Fibroblast of skin of right biceps (primary cell): ENCODE results near the gene SLC66A1.

Experiments
- DNase-seq: peaks from one replicate; pipeline ENCODE4 v3.0.0-alpha.2; 2013

Gene SLC66A1

DNA sequence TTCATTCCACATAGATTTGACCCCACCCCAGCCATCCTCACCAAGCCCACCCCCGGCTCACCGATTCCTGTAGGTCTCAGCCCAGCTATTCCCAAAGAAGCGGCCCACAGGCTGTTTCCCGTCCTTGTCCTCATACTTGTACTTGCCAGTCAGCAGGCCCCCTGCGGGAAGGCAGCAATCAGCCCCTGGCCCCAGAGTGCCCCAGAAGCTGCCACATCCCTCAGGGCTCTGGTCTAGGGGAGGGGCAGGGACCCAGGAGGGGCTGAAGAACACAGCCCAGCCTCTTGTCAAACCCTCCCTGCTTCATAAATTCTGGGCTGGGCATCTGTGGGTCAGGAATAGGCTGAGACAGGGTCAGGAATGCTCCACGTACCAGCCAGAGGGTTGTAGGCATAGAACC, 5.2 kb upstream of the SLC66A1 start:
- no peak for DNase-seq

DNA sequence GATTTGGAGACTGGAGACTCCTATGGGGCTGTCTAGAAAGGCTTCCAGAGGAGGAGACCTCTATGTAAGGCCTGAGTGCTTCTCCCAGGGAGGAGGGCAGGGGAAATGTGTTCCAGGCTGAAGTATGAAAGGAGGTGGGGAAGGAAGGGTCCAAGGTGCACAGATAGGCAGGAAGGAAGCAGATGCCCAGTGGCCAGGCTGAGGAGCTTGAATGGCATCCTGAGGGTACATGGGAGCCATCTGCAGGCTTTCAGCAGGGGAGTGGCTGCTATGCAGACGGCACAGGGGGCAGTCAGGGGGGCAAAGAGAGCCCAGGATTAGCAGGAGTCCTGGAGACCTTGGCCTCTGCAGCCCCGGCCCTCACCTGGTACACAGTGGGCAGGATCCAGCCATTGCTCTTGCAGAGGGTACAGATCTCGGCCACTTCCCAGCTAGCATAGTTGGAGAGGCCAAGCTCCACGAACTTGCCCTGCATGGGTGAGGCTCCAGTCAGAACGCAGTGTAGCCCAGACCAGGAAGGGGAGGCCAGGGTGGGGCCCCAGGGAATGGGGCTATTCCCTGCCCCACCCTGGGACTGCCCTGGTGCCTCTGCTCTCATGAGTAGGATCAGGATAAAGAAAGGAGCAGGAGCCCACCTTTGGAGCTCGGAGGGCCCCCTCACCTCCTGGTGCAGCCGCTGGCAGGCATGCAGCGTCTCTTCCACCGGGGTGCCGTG, 4.2 kb upstream of the SLC66A1 start:
- no peak for DNase-seq

DNA sequence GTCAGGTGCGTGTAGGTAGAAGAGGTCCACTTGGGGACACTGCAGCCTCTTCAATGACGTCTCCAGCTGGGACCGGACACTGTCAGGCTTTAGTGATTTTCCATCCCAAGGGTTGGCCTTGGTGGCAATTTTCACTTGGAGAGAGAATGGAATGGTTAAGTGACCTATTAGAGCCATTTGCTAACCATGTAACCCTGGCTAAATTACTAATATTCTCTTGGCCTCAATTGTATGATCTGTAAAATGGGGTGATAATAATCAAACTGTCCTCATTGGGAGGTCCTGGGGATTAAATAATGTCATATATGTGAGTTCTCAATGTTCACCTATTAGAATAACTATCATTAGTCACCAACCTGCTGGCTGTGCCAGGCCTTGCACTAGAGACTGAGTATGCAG, 3.6 kb upstream of the SLC66A1 start:
- no peak for DNase-seq

DNA sequence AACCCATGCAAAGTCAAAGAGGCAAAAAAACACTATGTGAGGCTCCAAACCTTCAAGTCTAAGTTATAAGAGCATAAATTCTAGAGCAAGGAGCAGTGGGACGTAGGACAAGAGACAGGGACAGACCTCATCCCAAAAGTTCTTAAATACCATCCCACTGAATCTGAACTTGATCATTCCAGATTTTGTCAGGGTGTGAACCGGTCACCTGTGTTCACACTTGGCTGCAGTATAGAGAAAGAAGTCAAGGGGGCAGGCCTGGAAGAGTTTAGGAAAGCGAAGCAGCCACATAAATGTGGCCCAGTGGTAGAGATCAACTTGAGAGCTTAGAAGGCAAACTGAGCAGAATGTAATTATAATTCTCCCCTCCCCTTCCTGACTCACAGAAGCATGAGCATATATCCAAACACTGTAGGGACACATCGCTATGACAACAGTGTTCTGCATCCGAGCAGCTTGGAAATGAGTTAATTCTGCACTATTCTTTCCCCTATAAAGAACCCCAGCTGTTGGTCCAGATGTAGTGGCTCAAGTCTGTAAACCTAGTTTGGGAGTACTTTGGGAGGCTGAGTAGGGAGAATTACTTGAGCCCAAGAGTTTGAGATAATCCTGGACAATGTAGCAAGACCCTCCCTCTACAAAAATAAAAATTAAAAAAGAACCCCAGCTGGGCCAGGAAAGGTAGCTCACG, 2.9 kb upstream of the SLC66A1 start:
- DNase-seq = peak; percentile 74

DNA sequence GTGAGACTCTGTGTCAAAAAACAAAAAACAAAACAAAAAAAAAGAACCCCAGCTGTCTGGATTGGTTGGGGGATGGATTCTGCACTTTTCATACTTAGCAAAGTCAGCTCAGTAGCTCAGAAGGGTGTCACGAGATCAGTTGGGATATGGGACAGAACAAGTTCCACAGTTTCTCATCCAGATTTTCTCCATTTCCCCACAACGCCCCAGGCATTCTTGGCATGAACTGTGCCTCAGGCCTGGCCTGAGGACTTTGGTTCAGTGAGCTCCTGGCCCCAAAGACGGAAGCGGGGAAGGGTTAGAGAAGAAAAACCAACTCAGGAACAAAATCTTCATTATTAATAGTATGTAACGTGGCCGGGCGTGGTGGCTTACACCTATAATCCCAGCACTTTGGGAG, 2.1 kb upstream of the SLC66A1 start:
- no peak for DNase-seq

DNA sequence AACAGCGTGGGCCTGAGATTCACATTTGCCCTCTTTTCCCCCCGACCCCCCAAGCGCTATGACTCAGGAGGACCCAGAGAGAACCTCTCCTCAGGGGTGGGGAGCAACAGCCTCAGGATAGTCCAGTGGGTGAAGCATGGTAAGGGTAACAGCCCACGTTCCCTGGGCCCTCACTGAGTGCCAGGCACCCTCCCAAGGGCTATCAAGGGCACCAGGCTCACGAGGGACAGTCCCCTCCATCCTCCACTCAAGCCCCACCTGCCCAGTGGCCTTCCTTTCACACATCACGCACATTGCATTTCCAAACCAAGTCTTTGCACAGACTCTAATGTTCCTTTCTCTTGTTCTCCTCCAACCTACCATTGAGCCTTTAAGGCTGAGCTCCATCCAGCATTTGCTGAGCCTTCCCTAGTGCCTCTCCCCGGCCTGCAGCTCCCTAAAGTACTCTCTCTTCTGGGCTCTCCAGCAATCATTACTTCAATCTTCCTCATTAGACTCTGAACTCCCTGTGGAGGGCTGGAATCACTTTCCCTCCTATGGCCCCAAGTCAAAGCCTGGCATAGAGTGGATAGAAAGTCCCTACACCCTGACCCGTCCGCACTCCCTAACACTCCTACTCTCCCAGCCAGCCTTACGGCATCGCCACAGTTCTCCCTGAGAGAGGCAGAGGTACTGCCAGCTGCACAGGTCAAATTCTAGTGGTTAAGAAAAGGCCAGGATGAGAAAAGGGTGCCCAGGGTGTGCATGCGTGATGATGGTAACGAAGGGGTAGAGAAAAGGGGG, 1.2 kb upstream of the SLC66A1 start:
- DNase-seq = no peak

DNA sequence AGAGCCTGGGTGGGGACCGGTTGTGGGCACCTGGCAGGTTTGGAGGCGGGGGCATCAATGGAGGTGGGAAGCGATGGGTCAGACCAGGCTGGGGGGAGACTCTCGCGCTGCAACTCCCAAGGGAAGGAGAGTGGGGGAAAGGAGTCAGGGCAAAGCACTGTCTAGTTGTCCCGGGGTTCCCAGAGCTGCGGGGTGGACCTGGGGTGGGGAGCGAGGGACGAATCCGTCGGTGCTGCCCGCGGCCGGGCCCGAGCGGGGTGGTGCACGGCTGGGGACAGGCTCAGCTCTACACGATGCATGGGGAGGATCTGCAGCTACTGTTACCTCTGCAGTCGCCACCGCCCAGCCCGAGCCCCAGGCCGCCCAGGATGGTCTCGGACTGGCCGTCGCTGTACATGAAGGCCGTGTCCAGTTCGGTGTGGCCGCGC, 609 bp upstream of the SLC66A1 start:
- no peak for DNase-seq

DNA sequence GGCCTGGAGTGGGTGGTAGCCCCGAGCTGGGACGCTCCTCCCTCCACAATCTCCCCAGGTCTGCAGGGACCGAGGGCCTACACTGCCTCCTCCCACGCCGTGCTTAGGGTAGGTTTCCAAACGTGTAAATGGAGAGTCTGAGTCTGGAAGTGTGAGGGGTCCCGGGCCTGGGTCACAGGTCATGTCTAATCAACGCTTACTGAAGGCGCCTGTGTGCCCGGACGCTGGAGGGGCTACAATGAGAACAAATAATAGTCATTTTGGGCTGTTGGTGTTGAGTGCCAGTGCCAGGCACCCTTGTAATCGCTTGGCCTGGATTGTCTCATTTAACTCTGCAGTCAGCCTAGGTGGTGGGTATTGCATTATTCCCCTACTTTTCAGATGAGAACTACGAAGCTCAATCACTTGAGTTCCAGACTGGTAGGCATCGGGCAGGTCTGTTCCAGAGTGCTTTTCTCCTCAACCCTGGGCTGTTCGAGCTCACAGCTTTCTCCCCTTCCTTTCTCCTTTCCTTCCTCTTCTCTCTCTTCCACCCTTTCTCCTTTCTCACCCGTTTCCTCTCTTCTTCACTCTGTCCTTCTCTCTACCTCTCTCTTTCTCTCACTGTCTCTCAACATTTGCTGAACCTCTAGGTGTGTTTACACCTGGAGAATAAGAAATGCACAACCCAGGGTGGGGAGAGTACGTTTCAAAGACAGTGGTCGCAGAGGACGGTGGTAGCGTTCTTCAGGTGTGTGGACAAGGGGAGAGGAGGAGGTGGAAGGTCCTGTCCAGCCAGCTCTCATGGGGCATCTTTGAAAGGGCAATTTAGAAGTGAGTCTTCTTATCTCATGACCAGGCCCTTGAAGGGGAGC, 883 bp downstream of the SLC66A1 start:
- no peak for DNase-seq

DNA sequence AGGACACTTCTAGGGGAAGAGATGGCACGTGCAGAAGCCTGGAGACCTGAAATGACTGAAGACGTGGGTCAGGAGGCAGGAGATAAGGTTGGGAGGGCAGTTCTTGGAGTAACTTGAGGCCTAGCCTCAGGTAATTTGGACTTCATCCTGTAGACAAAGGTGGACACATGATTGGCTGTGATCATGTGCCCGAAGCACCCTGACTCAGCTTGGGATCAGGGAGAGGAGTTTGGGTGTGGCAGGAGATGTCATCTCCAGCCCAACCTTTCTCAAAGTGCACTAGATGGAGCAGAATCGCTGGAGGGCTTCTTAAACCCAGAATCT, 1.5 kb downstream of the SLC66A1 start:
- no peak for DNase-seq

DNA sequence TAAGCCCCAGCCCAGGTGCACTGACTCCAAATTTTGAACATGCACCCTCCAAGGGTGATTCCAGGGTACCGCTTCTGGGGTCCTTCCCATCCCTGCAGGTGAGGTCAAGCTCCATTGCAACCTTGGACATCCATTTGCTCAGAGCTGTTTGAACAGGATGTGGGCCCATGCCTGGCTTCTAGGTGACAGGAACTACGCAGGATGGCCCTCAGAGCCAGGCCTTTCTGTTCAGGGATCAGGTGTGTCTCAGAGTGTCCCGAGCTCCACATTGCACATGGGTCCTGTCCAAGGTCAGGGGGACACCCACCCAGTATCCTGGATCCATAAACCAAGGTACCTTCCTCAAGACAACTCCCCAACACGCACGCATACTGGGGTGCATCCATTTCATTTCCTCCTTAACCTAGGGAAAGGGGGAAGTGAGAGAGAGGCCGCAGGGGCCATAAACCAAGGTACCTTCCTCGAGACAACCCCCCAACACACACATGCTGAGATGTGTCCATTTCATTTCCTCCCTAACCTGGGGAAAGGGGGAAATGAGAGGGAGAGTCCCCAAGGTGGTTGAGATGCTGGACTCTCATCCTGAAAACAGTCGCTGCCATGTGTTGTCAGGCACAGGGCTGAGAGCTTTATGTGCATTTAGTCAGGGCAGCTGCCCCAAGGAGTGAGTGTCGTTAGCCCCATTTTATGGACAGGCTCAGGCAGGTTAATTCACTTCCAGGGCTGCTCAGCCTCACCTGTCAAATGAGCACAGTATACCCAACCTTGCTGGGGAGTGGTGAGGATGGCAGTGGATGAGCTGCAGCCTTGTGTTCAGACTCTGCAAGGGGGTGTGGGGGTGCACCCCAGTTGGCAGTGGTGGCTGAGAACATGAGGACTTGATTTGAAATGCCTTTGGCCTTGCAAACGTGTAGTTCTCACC, 2.1 kb downstream of the SLC66A1 start:
- DNase-seq = no peak

DNA sequence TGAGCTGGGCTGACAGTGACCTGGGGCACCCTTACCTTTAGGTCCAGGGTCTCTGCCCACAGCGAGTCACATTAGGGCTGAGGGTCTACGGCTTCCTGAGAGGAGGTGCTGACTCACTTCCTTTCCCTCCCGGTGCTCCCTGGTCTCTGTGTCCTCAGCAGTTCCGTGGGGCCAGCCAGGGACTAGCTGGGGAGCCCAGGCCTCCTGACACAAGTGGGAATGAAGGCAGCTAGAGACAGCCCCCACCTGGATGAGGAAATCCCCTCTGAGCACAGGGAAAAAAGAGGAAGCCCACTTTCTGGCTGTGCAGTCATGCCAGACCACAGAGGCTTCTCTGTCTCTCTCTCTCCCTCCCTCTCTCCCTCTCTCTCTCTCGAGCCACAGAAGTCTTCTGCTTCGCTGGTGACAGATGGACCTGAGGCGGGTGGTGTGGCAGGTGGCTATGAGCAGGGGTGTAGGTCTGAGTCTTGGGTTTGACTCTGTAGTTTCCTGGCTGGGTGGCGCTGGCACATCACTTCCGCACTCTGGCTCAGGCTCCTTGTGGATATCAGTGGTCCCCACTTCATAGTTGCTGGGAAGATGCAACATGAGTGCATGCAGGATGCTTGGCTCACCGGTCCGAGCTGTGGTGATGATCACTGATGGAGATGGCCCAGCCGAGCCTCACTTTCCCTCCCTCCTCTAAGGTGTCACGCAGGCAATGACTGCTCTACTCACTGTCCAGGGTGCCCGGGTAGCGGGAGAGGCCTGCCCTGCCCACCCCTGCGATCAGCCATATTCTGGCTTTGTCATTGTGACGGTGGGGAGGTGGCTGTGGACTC, 3.5 kb downstream of the SLC66A1 start:
- DNase-seq = peak; percentile 68

DNA sequence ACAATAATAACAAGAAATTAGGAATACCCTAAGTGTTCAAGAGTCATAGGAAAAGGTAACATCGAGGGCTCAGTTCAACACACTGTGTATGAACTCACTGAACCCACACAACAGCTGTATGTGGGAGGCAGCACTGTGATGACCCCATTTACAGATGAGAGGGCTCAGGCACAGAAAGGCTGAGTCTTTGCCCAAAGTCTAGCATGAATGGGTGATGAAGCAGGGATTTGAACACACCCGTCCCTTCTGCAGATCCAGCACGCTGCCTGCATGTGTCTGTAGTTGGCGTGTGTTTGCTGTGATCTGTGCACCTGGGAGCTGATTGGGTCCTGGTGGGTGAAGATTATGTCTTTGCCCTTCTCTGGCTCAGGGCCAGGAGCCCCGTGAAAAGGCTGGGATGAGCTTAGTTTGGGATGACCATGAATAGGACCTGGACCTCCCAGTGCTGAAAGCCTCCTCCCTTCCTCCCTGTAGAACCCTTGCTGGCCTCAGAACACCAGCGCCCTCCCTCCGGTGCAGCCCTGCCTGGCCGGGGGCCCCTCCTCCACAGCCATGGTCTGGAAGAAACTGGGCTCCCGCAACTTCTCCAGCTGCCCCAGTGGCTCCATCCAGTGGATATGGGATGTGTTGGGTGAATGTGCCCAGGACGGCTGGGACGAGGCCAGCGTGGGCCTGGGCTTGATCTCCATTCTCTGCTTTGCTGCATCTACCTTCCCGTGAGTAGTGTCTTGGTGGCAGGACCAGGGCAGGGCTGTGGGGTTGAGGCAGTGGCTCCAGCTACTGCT, 5.2 kb downstream of the SLC66A1 start:
- DNase-seq = no peak

DNA sequence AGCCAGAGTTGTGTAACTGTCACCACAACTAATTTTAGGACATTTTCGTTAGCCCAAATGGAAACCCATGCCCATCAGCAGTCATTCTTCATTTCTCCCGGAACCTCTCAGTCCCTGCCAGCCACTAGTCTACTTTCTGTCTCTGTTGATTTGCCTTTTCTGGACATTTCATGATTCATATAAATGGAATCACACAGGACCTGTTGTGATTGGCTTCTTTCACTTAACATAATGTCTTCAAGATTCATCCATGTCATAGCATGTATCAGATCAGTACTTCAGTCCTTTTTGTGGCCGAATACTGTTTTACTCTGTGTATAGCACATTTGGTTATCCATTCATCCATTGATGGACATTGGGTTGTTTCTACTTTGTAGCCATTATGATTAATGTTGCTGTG, 7.1 kb downstream of the SLC66A1 start:
- DNase-seq = peak; percentile 24

DNA sequence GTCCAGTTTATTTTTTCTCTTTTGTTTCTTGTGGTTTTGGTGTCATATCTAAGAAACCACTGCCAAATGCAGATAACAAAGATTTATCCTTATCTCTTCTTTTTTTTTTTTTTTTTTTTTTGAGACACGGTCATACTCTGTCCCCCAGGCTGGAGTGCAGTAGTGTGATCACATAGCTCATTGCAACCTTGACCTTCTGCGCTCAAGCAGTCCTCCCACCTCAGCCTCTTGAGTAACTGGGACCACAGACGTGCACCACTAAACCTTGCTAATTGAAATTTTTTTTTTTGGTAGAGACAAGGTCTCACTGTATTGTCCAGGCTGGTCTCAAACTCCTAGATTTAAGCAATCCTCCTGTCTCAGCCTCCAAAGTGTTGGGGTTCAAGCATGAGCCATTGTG, 8.9 kb downstream of the SLC66A1 start:
- no peak for DNase-seq

DNA sequence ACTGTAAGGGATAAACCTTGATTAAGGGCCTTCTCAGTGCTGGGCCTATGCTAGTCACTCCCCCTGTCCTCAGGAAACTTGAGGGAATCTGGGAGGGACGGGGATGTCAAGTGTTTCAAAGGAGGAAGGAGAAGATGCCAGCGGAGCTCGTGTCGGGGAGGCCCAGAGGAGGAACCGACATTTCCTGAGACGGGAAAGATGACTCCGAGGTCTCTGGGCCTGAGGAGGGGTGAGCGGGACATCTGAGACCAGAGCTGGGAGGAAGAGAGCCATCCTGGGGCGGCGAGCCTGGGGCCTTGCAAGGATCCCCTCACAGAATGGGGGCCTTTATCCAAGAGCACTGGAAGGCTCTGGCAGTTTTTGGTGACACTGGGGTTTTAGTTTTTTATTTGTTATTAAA, 10.4 kb downstream of the SLC66A1 start:
- no peak for DNase-seq

DNA sequence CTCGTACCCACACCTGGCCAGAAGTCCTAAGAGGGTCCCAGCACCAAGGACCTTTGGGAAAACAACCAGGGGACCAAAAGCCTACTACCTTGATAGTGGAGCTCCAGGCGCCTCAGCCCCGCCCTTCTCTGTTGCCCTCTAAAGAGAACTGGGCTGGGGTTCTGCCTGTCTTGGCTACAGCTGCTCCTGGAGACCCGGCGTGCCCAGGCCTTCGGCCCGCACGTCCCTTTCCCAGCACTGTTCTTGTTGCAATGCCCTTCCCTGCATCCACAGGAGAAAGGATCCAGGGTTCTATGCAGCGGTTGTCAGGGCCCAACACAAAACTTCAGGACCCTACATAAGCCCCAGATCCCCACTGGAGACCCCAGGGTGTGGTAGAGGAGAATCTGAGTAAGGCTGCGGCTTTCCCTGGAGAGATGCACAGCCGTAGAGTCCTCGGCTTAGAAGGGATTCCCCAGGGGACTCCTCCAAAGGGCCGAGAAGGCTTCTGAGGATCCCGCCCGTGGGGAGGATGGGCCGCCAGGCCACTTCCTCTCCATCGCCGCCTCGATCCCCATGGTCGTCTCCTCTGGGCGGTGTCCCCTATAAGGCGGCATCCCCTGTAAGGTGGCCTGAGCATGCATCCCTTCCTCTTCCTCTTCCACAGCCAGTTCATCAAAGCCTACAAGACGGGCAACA, 12.0 kb downstream of the SLC66A1 start:
- no peak for DNase-seq

DNA sequence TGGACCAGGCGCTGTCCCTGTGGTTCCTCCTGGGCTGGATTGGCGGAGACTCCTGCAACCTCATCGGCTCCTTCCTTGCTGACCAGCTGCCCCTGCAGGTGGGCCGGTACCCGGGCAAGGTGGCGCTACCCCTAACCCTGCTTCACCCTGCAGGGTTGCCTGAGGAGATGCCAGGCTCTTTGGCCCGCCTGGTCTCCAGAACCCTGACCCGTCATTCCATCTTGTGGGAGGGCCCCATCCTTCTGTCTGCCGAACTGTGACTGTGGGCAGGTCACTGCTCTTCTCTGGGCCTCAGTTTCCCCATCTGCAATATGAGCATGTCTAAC, 12.5 kb downstream of the SLC66A1 start:
- no peak for DNase-seq

DNA sequence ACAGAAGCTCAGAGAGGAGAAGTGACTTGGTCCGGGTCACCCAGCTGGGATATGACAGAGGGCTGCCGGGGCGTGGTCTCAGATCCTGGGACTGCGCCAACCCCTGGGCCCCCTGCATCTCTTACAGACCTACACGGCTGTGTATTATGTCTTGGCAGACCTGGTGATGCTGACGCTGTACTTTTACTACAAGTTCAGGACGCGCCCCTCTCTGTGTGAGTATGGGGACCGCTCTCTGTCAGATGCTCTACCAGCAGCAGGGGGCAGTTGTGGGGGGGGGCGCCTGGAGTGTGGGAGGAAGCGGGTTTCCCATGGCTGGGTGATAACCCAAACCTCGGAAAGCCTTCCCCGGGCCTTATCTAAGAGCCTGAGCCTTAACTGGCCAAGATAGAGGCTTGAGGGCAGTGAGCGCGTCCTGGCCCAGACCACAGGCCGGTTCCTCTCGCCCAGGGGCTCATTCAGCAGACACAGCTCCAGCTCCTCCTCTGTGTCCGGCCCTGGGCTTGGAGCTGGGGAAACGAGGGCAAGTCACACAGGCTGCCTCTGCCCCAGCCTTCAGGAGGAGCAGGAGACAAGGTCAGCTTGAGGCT, 13.3 kb downstream of the SLC66A1 start:
- no peak for DNase-seq

DNA sequence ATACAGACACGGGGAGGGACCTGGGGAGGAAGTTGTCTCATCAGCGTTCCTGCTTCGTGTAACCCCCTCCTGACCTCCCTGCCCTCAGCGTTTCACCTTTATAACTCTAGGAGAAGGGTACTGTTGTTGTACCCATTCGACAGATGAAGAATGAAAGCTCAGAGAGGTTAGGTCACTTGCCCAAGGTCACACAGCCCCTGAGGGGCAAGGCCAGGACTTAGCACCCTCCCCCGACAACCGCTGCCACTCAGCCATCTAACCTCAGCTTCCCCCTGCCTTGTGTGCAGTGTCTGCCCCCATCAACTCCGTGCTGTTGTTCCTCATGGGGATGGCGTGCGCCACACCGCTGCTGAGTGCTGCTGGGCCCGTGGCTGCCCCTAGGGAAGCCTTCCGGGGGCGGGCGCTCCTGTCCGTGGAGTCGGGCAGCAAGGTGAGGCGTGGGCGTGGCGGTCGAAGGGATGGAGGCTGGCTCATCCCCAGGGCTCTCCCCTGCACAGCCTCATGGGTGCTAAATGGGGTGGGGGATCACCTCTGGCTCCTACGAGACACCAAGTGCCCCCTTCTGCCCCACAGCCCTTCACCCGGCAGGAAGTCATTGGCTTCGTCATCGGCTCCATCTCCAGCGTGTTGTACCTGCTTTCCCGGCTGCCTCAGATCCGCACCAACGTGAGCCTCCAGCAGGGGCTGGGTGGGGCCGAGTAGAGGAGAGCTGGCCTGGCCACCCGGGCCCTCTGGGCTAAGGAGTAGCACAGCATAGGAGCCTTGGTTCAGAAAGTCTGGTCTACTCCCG, 14.0 kb downstream of the SLC66A1 start:
- no peak for DNase-seq
